ENCODE data around the gene FRMD3. TPM values are rescaled to one million over a fixed set of nuclear protein-coding genes. Genes with fewer than 3 reads are reported as not detected.

The FRMD3 gene
- total and polyA plus RNA-seq, 2 donors (not counting 3 experiments of a cell fraction or from before 2014, with no cell fraction given), result 3.0 to 6.1 TPM

DNA sequence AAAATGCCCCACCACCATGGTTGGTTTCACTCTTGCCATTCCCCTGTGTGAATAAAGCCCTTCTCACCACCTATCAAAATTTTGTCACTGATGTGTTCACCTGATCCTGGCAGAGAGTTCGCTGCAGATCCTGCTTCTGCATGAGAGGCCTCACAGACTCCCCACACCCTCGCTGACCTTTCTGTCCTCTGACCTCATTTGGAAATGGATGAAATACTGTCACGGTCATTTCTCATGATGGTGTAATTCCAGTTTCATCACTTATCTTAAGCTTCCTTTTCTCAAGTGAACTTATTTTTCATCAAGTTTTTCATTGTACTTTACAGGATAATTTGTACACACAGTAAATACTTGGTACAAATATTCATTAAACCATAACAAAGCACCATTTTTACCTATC lies 131.3 kb downstream of the FRMD3 start:
- no peak for TF ChIP-seq POLR2A (IDR thresholded peaks at IDR 0.05; ENCODE audit: low read depth, low read length)
- TF ChIP-seq FOS (IDR thresholded peaks at IDR 0.05; ENCODE audit: borderline replicate concordance, insufficient read depth, low read length), result no peak
- TF ChIP-seq, protein P1, sequence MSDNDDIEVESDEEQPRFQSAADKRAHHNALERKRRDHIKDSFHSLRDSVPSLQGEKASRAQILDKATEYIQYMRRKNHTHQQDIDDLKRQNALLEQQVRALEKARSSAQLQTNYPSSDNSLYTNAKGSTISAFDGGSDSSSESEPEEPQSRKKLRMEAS (IDR thresholded peaks at IDR 0.05; ENCODE audit: insufficient read depth, insufficient read length), result no peak
- no peak for TF ChIP-seq JUN (IDR thresholded peaks at IDR 0.05; ENCODE audit: borderline replicate concordance, insufficient read depth, insufficient read length, low read depth)
- TF ChIP-seq POLR2AphosphoS5 (IDR thresholded peaks at IDR 0.05; ENCODE audit: insufficient read depth, low read depth, low read length), result no peak
- no peak for TF ChIP-seq MYC (IDR thresholded peaks at IDR 0.05; ENCODE audit: low read depth, low read length)
- no peak for DNase-seq (ENCODE audit: low read depth, low spot score)
- dilution Hi-C loops (cut with MboI; ENCODE audit: extremely low pct_ligation_motif_present, low sequenced_read_pairs), result no loop called here
- H3K36me3 ChIP-seq (ENCODE audit: control insufficient read depth in 2 of 2, extremely low read depth in 1 of 2, insufficient read depth in 2 of 2, low read length in 2 of 2), result no peaks in the 10 kb centered on the region
- no peak overlapping the region for H2AFZ ChIP-seq (ENCODE audit: low read depth, low read length)
- H3K4me2 ChIP-seq (ENCODE audit: insufficient read depth, low read length), result no peak overlapping the region
- no peak overlapping the region for H3K9ac ChIP-seq (replicated peaks; ENCODE audit: extremely low read depth, insufficient read depth, low read length)
- H3K9me1 ChIP-seq (replicated peaks; ENCODE audit: control insufficient read depth, extremely low read depth, insufficient read depth, low read length), result no peaks in the 10 kb centered on the region
- no peaks in the 10 kb centered on the region for H3K27me3 ChIP-seq (ENCODE audit: control insufficient read depth in 2 of 2, insufficient read depth in 2 of 2, low read length in 2 of 2)
- no peak for FAIRE-seq
- BruUV-seq (replicated peaks), result no TSS peak
- no peak overlapping the region for H3K27ac ChIP-seq (ENCODE audit: insufficient read depth, low read depth, low read length)
- ChIA-PET CTCF (no interaction called here), POLR2A (no interaction called here)
- no peaks in the 10 kb centered on the region for H4K20me1 ChIP-seq (replicated peaks; ENCODE audit: control insufficient read depth, extremely low read depth, insufficient read depth, low read length)
- H3K79me2 ChIP-seq (ENCODE audit: control insufficient read depth, insufficient read depth, low read length), result no peaks in the 10 kb centered on the region
- H3K4me1 ChIP-seq (ENCODE audit: control insufficient read depth, extremely low read depth, insufficient read depth, low read length), result no peaks in the 10 kb centered on the region
- H3K9me3 ChIP-seq (replicated peaks; ENCODE audit: control insufficient read depth, insufficient read depth, low read length), result no peaks in the 10 kb centered on the region
- H3K4me3 ChIP-seq (replicated peaks in 1 of 3; ENCODE audit: insufficient read depth in 1 of 3, low read depth in 1 of 3, low read length in 3 of 3), result no peak overlapping the region
- intact Hi-C loops (cut with micrococcal nuclease), result no loop called here

DNA sequence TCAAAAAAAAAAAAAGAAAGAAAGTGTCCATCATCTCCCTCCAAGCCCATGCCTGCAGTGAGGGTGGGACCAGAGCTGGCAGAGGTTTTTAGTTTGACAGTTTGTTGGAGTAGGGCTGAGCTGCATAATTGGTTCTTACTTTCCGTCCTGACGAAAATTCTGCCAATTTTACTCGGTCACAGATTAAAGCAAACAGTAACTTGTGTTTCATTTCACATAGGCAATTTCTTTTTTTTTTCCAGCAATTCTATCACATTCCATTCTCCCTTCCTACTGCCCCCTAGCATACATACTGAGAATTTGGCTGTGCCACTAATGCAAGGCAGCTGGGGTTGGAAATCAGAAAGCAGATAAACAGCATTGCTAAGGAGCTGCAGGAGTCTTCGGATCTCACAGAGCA lies 132.4 kb downstream of the FRMD3 start:
- Histone ChIP-seq H3K27me3 (ENCODE audit: control insufficient read depth in 2 of 2, insufficient read depth in 2 of 2, low read length in 2 of 2) (no peaks in the 10 kb centered on the region), H3K27ac (ENCODE audit: insufficient read depth, low read depth, low read length) (no peak overlapping the region), H3K9me1 (replicated peaks; ENCODE audit: control insufficient read depth, extremely low read depth, insufficient read depth, low read length) (no peaks in the 10 kb centered on the region), H3K4me3 (replicated peaks in 1 of 3; ENCODE audit: insufficient read depth in 1 of 3, low read depth in 1 of 3, low read length in 3 of 3) (no peak overlapping the region), H3K4me2 (ENCODE audit: insufficient read depth, low read length) (no peak overlapping the region), H3K79me2 (ENCODE audit: control insufficient read depth, insufficient read depth, low read length) (no peaks in the 10 kb centered on the region), H2AFZ (ENCODE audit: low read depth, low read length) (no peak overlapping the region), H3K9ac (replicated peaks; ENCODE audit: extremely low read depth, insufficient read depth, low read length) (no peak overlapping the region), H3K36me3 (ENCODE audit: control insufficient read depth in 2 of 2, extremely low read depth in 1 of 2, insufficient read depth in 2 of 2, low read length in 2 of 2) (no peaks in the 10 kb centered on the region), H3K4me1 (ENCODE audit: control insufficient read depth, extremely low read depth, insufficient read depth, low read length) (no peaks in the 10 kb centered on the region), H3K9me3 (replicated peaks; ENCODE audit: control insufficient read depth, insufficient read depth, low read length) (no peaks in the 10 kb centered on the region), H4K20me1 (replicated peaks; ENCODE audit: control insufficient read depth, extremely low read depth, insufficient read depth, low read length) (no peaks in the 10 kb centered on the region)
- no TSS peak for BruUV-seq (replicated peaks)
- FAIRE-seq, result no peak
- intact Hi-C loops (cut with micrococcal nuclease), result no loop called here
- TF ChIP-seq MYC (IDR thresholded peaks at IDR 0.05; ENCODE audit: low read depth, low read length) (no peak), POLR2AphosphoS5 (IDR thresholded peaks at IDR 0.05; ENCODE audit: insufficient read depth, low read depth, low read length) (no peak), FOS (IDR thresholded peaks at IDR 0.05; ENCODE audit: borderline replicate concordance, insufficient read depth, low read length) (no peak), EZH2 (IDR thresholded peaks at IDR 0.05; ENCODE audit: borderline replicate concordance, low read depth, low read length, severe bottlenecking) (no peak), JUN (IDR thresholded peaks at IDR 0.05; ENCODE audit: borderline replicate concordance, insufficient read depth, insufficient read length, low read depth) (no peak), POLR2A (IDR thresholded peaks at IDR 0.05; ENCODE audit: low read depth, low read length) (no peak), GATA2 (IDR thresholded peaks at IDR 0.05; ENCODE audit: insufficient read depth, insufficient read length, low read depth, low read length) (no peak)
- TF ChIP-seq, protein P1 (IDR thresholded peaks at IDR 0.05; ENCODE audit: insufficient read depth, insufficient read length), result no peak
- TF ChIP-seq, protein P2, sequence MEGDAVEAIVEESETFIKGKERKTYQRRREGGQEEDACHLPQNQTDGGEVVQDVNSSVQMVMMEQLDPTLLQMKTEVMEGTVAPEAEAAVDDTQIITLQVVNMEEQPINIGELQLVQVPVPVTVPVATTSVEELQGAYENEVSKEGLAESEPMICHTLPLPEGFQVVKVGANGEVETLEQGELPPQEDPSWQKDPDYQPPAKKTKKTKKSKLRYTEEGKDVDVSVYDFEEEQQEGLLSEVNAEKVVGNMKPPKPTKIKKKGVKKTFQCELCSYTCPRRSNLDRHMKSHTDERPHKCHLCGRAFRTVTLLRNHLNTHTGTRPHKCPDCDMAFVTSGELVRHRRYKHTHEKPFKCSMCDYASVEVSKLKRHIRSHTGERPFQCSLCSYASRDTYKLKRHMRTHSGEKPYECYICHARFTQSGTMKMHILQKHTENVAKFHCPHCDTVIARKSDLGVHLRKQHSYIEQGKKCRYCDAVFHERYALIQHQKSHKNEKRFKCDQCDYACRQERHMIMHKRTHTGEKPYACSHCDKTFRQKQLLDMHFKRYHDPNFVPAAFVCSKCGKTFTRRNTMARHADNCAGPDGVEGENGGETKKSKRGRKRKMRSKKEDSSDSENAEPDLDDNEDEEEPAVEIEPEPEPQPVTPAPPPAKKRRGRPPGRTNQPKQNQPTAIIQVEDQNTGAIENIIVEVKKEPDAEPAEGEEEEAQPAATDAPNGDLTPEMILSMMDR (IDR thresholded peaks at IDR 0.05; ENCODE audit: extremely low read depth in 1 of 2, insufficient read depth in 1 of 2, low read depth in 1 of 2, low read length in 2 of 2), result no peak
- no peak for DNase-seq (ENCODE audit: low read depth, low spot score)
- ChIA-PET CTCF (no interaction called here), POLR2A (no interaction called here)
- dilution Hi-C loops (cut with MboI; ENCODE audit: extremely low pct_ligation_motif_present, low sequenced_read_pairs), result no loop called here

Measured in endothelial cell of umbilical vein (primary cell).